ENCODE measurements around the gene DLX6. TPM values are rescaled to one million over a fixed set of nuclear protein-coding genes. Genes with fewer than 3 reads are reported as not detected.

The DLX6 gene
- total RNA-seq, 3 donors from 2014 or later (not counting 1 experiment from before 2014, with no cell fraction given) = not detected

GRCh38 chr7:97013845-97014134 lies 8.4 kb downstream of the DLX6 start:
- H3K27ac ChIP-seq (ENCODE audit: low read length) = no peak overlapping the region
- no peaks in the 10 kb centered on the region for H3K9me3 ChIP-seq (ENCODE audit: control insufficient read depth, insufficient read depth, low read length)
- no CpG with 5 or more reads among the region's 1 CpG for WGBS (ENCODE audit: insufficient coverage)
- intact Hi-C loops (cut with micrococcal nuclease) = no loop called here
- Mint-ChIP-seq H3K36me3 (peaks cover 23% of the 10 kb centered on the region), H3K27me3 (ENCODE audit: low read depth in 2 of 2) (peaks cover 72 to 98% of the 10 kb centered on the region in 2 donors), H3K27ac (no peak overlapping the region), H3K4me3 (no peak overlapping the region), H3K4me1 (peaks cover 0 to 11% of the 10 kb centered on the region in 2 donors), H3K9me3 (no peaks in the 10 kb centered on the region)
- no peaks in the 10 kb centered on the region for H3K36me3 ChIP-seq (ENCODE audit: control insufficient read depth, insufficient read depth, low read length)
- no peak for TF ChIP-seq CTCF (IDR thresholded peaks at IDR 0.05)
- H3K27me3 ChIP-seq (ENCODE audit: control insufficient read depth, insufficient read depth, low read length) = peaks cover 73% of the 10 kb centered on the region
- ATAC-seq (no peak), DNase-seq (no peak)
- H3K4me1 ChIP-seq (ENCODE audit: control insufficient read depth, insufficient read depth, low read length) = no peaks in the 10 kb centered on the region
- no peak overlapping the region for H3K4me3 ChIP-seq (ENCODE audit: low read length)

- H3K36me3 ChIP-seq (ENCODE audit: control insufficient read depth, insufficient read depth, low read length) = no peaks in the 10 kb centered on the region
- no peak for DNase-seq
- Mint-ChIP-seq H3K27ac (no peak overlapping the region), H3K4me1 (peaks cover 0 to 11% of the 10 kb centered on the region in 2 donors), H3K4me3 (no peak overlapping the region), H3K36me3 (peaks cover 23% of the 10 kb centered on the region), H3K27me3 (ENCODE audit: low read depth in 2 of 2) (peaks cover 75 to 98% of the 10 kb centered on the region in 2 donors), H3K9me3 (no peaks in the 10 kb centered on the region)
- H3K9me3 ChIP-seq (ENCODE audit: control insufficient read depth, insufficient read depth, low read length) = no peaks in the 10 kb centered on the region
- no peak for ATAC-seq
- peaks cover 72% of the 10 kb centered on the region for H3K27me3 ChIP-seq (ENCODE audit: control insufficient read depth, insufficient read depth, low read length)
- no peaks in the 10 kb centered on the region for H3K4me1 ChIP-seq (ENCODE audit: control insufficient read depth, insufficient read depth, low read length)
- no peak overlapping the region for H3K4me3 ChIP-seq (ENCODE audit: low read length)
- intact Hi-C loops (cut with micrococcal nuclease) = no loop called here
- no peak overlapping the region for H3K27ac ChIP-seq (ENCODE audit: low read length)
- 17% methylated on average over 5 of the region's 5 CpGs for WGBS (ENCODE audit: insufficient coverage)
- TF ChIP-seq CTCF (IDR thresholded peaks at IDR 0.05) = no peak
Observed at GRCh38 chr7:97014145-97014750, 8.9 kb downstream of the DLX6 start.

- peaks cover 23% of the 10 kb centered on the region for H3K36me3 Mint-ChIP-seq
- intact Hi-C loops (cut with micrococcal nuclease) = no loop called here
- H3K4me1 Mint-ChIP-seq = peaks cover 0 to 11% of the 10 kb centered on the region in 2 donors
- TF ChIP-seq CTCF (IDR thresholded peaks at IDR 0.05) = no peak
- H3K4me3 Mint-ChIP-seq = no peak overlapping the region
- Histone ChIP-seq H3K27ac (ENCODE audit: low read length) (no peak overlapping the region), H3K9me3 (ENCODE audit: control insufficient read depth, insufficient read depth, low read length) (no peaks in the 10 kb centered on the region), H3K4me3 (ENCODE audit: low read length) (no peak overlapping the region), H3K36me3 (ENCODE audit: control insufficient read depth, insufficient read depth, low read length) (no peaks in the 10 kb centered on the region), H3K4me1 (ENCODE audit: control insufficient read depth, insufficient read depth, low read length) (no peaks in the 10 kb centered on the region), H3K27me3 (ENCODE audit: control insufficient read depth, insufficient read depth, low read length) (peaks cover 64% of the 10 kb centered on the region)
- WGBS (ENCODE audit: insufficient coverage) = 10% methylated on average over 3 of the region's 3 CpGs
- H3K27ac Mint-ChIP-seq = no peak overlapping the region
- H3K9me3 Mint-ChIP-seq = no peaks in the 10 kb centered on the region
- DNase-seq (no peak), ATAC-seq (no peak)
- peaks cover 75 to 98% of the 10 kb centered on the region in 2 donors for H3K27me3 Mint-ChIP-seq (ENCODE audit: low read depth in 2 of 2)
Observed at GRCh38 chr7:97015279-97015678, 9.9 kb downstream of the DLX6 start.

- H3K4me3 Mint-ChIP-seq = no peak overlapping the region
- no peaks in the 10 kb centered on the region for H3K4me1 ChIP-seq (ENCODE audit: control insufficient read depth, insufficient read depth, low read length)
- ATAC-seq (no peak), DNase-seq (no peak)
- peaks cover 0 to 11% of the 10 kb centered on the region in 2 donors for H3K4me1 Mint-ChIP-seq
- H3K36me3 Mint-ChIP-seq = peaks cover 23% of the 10 kb centered on the region
- H3K4me3 ChIP-seq (ENCODE audit: low read length) = no peak overlapping the region
- TF ChIP-seq CTCF (IDR thresholded peaks at IDR 0.05) = no peak
- H3K9me3 Mint-ChIP-seq = no peaks in the 10 kb centered on the region
- H3K27ac Mint-ChIP-seq = no peak overlapping the region
- no peak overlapping the region for H3K27ac ChIP-seq (ENCODE audit: low read length)
- no peaks in the 10 kb centered on the region for H3K36me3 ChIP-seq (ENCODE audit: control insufficient read depth, insufficient read depth, low read length)
- peaks cover 66% of the 10 kb centered on the region for H3K27me3 ChIP-seq (ENCODE audit: control insufficient read depth, insufficient read depth, low read length)
- peaks cover 79 to 100% of the 10 kb centered on the region in 2 donors for H3K27me3 Mint-ChIP-seq (ENCODE audit: low read depth in 2 of 2)
- WGBS (ENCODE audit: insufficient coverage) = 3% methylated on average over 10 of the region's 12 CpGs
- intact Hi-C loops (cut with micrococcal nuclease) = no loop called here
- no peaks in the 10 kb centered on the region for H3K9me3 ChIP-seq (ENCODE audit: control insufficient read depth, insufficient read depth, low read length)
Observed at GRCh38 chr7:97015756-97016380, 10.5 kb downstream of the DLX6 start.

Data from natural killer cell (primary cell).